ENCODE data around the gene ATG16L1. TPM values are rescaled to one million over a fixed set of nuclear protein-coding genes. Genes with fewer than 3 reads are reported as not detected.

The ATG16L1 gene
- total RNA-seq, 4 donors from 2014 or later: 24.7 to 40.3 (median 30.2) TPM

GRCh38 chr2:233270951-233271350 is 19.5 kb downstream of the ATG16L1 start:
- intact Hi-C loops (cut with DNase I): no loop called here
- no peak overlapping the region for H3K4me3 ChIP-seq
- DNase-seq (ENCODE audit: extremely low spot score): no peak
- no peak overlapping the region for H3K27ac ChIP-seq (replicated peaks in 1 of 4)
- H3K36me3 ChIP-seq: peaks cover 54 to 100% (median 93%) of the 10 kb centered on the region in 4 donors
- no peaks in the 10 kb centered on the region for H3K27me3 ChIP-seq
- H3K4me1 ChIP-seq: no peaks in the 10 kb centered on the region
- TF ChIP-seq EP300 (IDR thresholded peaks at IDR 0.05): no peak
- 95% methylated on average over 4 of the region's 4 CpGs for WGBS
- no peaks in the 10 kb centered on the region for H3K9me3 ChIP-seq

DNA sequence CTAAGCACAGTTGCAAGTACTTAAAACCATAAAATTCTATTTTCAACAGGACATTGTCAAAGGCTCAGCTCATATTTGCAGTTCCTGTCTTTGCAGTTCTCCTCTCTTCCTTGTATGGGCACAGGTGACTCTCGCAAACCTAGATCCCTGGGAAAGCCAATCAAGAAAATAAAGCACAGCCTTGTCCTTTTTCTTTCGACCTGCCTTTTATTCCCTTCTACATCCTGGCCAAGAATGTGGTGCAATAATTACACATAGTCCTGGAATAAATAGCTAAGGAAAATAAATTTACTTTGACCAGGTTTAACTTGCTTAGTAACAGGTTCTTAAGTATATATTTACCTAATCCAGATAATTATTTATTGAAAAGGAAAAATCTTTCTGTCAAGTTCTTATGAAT is 20.2 kb downstream of the ATG16L1 start:
- no peak for TF ChIP-seq POLR2AphosphoS5 (IDR thresholded peaks at IDR 0.05)
- TF ChIP-seq POLR2A (IDR thresholded peaks at IDR 0.05; ENCODE audit: low read depth): no peak
- TF ChIP-seq EP300 (IDR thresholded peaks at IDR 0.05): no peak
- TF ChIP-seq, protein P1, sequence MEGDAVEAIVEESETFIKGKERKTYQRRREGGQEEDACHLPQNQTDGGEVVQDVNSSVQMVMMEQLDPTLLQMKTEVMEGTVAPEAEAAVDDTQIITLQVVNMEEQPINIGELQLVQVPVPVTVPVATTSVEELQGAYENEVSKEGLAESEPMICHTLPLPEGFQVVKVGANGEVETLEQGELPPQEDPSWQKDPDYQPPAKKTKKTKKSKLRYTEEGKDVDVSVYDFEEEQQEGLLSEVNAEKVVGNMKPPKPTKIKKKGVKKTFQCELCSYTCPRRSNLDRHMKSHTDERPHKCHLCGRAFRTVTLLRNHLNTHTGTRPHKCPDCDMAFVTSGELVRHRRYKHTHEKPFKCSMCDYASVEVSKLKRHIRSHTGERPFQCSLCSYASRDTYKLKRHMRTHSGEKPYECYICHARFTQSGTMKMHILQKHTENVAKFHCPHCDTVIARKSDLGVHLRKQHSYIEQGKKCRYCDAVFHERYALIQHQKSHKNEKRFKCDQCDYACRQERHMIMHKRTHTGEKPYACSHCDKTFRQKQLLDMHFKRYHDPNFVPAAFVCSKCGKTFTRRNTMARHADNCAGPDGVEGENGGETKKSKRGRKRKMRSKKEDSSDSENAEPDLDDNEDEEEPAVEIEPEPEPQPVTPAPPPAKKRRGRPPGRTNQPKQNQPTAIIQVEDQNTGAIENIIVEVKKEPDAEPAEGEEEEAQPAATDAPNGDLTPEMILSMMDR (IDR thresholded peaks at IDR 0.05): no peak
- H3K27ac ChIP-seq (replicated peaks in 1 of 4): no peak overlapping the region
- no peaks in the 10 kb centered on the region for H3K9me3 ChIP-seq
- intact Hi-C loops (cut with DNase I): no loop called here
- H3K4me1 ChIP-seq: no peaks in the 10 kb centered on the region
- no peak for DNase-seq (ENCODE audit: extremely low spot score)
- WGBS: 91% methylated on average over 2 of the region's 2 CpGs
- H3K27me3 ChIP-seq: no peaks in the 10 kb centered on the region
- H3K36me3 ChIP-seq: peaks cover 54 to 100% (median 93%) of the 10 kb centered on the region in 4 donors
- H3K4me3 ChIP-seq: no peak overlapping the region

DNA sequence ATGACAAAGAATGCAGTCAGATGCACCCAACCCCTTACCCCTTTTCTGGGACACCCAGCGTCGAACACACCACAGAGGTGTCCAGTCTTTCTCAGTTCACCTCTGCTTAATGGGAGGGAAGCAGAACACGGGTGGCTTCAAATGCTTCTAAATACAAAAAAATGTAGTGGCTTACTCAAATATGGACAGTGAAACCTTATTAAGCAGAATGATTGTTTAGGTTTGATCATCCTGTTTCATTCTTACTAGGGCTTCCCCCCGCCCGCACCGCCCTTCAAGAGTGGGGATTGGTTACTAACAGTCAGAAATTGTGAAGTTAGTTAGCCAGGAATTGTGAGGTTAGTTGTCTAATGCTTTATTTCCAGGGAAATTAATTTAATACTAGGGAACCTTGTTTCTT is 21.6 kb downstream of the ATG16L1 start:
- intact Hi-C loops (cut with DNase I): no loop called here
- WGBS: 94% methylated on average over 6 of the region's 6 CpGs
- Histone ChIP-seq H3K4me3 (no peak overlapping the region), H3K27ac (replicated peaks in 1 of 4) (no peak overlapping the region), H3K4me1 (no peaks in the 10 kb centered on the region), H3K36me3 (peaks cover 62 to 100% (median 92%) of the 10 kb centered on the region in 4 donors), H3K27me3 (no peaks in the 10 kb centered on the region), H3K9me3 (no peaks in the 10 kb centered on the region)
- no peak for DNase-seq (ENCODE audit: extremely low spot score)
- TF ChIP-seq EP300 (IDR thresholded peaks at IDR 0.05) (no peak), POLR2A (IDR thresholded peaks at IDR 0.05; ENCODE audit: low read depth) (no peak), POLR2AphosphoS5 (IDR thresholded peaks at IDR 0.05) (no peak)
- TF ChIP-seq, protein P1 (IDR thresholded peaks at IDR 0.05): no peak

DNA sequence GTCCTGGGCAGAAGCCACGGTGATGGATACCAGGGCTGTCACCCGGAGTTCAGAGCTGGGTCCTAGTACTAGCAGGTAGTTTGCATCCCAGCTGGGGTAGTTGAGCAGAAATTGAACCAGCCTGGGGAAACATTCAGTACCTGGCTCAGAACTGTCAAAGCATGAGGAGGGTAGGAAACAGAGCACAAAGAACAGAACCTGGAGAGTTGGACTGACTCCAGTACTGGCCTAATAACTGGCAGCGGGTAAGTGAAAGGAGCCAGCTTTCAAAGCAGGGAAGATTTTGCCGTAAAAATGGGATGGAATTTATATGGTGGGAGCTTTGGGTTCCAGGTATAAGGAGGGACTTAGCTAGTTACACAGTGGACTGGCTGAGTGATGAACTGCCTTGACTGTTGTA is 23.8 kb downstream of the ATG16L1 start:
- DNase-seq (ENCODE audit: extremely low spot score): no peak
- peaks cover 0 to 7% (median 6%) of the 10 kb centered on the region in 4 donors for H3K4me1 ChIP-seq
- H3K36me3 ChIP-seq: peaks cover 63 to 100% (median 87%) of the 10 kb centered on the region in 4 donors
- no peak overlapping the region for H3K4me3 ChIP-seq
- no peak overlapping the region for H3K27ac ChIP-seq (replicated peaks in 1 of 4)
- intact Hi-C loops (cut with DNase I): no loop called here
- WGBS: 95% methylated on average over 4 of the region's 4 CpGs
- TF ChIP-seq, protein P1 (IDR thresholded peaks at IDR 0.05): no peak
- no peak for TF ChIP-seq EP300 (IDR thresholded peaks at IDR 0.05)
- TF ChIP-seq POLR2A (IDR thresholded peaks at IDR 0.05; ENCODE audit: low read depth): no peak
- TF ChIP-seq POLR2AphosphoS5 (IDR thresholded peaks at IDR 0.05): no peak
- no peaks in the 10 kb centered on the region for H3K9me3 ChIP-seq
- no peaks in the 10 kb centered on the region for H3K27me3 ChIP-seq

GRCh38 chr2:233278921-233279320 is 27.4 kb downstream of the ATG16L1 start:
- no peak overlapping the region for H3K4me3 ChIP-seq

More at GRCh38 chr2:233278921-233279320, 27.4 kb downstream of the ATG16L1 start:
- TF ChIP-seq, protein P1 (IDR thresholded peaks at IDR 0.05): no peak
- TF ChIP-seq EP300 (IDR thresholded peaks at IDR 0.05) (no peak), POLR2A (IDR thresholded peaks at IDR 0.05; ENCODE audit: low read depth) (no peak), POLR2AphosphoS5 (IDR thresholded peaks at IDR 0.05) (no peak)
- peaks cover 0 to 28% (median 26%) of the 10 kb centered on the region in 4 donors for H3K4me1 ChIP-seq
- H3K36me3 ChIP-seq: peaks cover 70 to 100% (median 83%) of the 10 kb centered on the region in 4 donors
- no peak overlapping the region for H3K27ac ChIP-seq (replicated peaks in 1 of 4)
- no peak for DNase-seq (ENCODE audit: extremely low spot score)
- 92% methylated on average over 2 of the region's 2 CpGs for WGBS
- H3K27me3 ChIP-seq: no peaks in the 10 kb centered on the region
- intact Hi-C loops (cut with DNase I): no loop called here
- no peaks in the 10 kb centered on the region for H3K9me3 ChIP-seq

Measured in esophagus muscularis mucosa (tissue), 4 donors.